NCI-H1930 (cell line): ENCODE results near the gene DNAL4.

Source experiments
- DNase-seq, 2 experiments: peaks; one replicate each; lab custom pipeline; 2025; lab: John Stamatoyannopoulos, UW

DNAL4 gene

DNA sequence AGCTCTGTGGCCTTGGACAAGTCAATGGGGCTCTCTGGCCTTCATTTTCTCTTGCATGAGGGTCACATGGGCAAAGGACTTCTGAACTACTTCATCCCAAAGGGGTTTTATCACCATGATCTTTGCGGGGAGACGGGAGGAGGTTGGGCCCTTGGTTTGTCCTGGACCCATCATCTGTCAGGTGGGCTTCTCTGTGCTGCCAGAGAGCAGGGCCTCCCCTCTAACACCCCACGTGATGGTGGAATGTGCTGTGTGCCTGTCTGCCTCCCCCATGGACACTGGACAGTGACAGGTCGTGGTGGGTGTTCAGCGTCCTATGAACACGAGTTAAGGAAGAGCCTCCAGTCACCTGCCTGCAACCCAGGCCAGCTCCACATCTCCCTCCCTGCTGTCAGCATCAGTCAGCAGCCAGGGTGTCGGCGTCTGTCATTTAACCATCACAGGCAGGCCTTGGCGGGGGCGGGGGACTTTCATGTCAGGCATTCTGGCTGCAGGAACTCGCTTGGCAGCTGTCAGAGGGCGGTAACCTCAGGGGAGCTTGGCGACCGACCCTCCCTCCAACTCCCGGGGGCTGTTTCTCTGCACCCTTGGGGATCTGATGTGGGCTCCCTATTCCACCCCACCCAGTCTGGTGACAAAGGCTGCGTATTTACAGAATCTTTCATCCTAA is 35.5 kb downstream of the DNAL4 start:
- DNase-seq, result no peak

DNA sequence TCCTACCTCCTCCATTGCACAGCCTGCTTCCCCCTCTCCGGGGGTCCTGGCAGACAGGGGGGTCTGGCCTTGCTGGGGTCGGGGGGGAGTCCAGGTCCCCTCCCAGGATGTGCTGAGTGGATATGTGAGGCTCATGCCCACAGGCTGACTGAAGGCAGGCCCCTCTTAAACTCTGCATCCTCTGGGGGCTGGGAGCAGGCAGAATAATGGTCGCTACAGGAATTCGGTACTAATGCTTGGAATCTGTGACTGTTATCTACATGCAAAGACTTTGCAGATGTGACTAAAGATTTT is 36.5 kb downstream of the DNAL4 start:
- DNase-seq, result no peak

DNA sequence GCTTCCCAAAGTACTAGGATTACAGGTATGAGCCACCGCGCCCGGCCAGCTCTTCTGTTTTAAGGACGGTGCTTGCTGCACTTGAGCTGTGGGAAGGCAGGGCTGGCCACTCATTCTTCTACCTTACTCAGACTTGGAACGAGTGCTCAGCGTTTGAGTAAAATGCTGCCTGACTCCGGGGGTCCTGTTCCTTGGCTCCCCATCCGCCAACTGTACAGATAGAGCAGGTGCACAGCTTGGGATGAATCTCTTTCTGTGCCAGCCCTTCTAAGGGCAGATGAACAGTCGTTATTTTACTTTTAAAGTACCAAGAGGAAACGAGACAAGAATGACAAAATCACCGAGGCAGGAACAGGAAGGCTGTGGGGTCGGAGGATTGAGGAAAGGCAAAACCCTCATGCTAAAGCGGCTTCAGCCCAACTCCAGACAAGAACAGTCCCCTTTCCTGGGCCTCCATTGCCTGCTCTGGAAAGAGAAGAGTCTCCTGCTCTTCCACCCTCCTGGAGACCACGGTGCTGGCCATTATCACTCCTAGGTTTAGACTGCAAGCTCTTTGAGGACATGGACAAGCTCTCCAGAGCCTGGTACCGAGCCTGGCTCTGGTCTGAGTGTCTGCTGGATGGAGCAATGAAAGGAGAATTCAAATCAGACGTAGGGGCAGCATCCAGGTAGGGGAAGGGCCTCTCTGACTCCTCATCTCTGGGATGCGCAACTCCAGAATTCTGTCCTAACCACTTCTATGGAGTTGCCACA is 37.1 kb downstream of the DNAL4 start:
- no peak for DNase-seq

DNA sequence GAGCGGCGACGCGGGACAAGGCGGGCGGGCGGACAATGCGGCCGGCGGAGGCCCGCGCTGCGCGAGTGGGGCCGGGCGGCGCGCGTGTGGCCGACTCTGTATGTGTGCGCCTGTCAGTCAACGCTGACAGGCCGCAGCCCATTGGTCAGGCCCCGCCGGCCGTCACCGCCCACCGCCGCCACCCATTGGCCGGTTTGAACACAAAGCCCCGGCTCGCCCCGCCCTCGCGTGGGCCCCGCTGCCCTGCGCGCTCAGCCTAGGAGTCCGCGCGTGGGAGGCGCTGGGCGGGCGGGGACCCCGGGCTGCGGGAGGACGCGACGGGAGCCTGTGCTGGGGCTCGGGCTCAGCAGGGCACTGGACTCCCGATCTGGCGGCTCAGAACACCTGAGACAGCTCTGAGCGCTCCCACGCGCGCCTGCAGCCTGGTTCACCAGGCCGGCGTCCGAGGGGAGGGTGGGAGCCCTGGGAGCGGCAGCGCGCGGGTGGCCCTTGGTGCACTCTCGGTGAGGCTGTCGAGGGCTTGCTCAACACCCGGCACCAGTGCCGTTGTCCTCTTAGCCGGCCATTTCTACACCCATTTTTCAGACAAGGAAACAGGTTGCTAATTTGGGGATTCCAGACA is 37.9 kb downstream of the DNAL4 start, which contains the start of gene SUN2:
Gene SUN2 (minus strand): TSS at position 88 of the 622 bp plus-strand sequence. CDS start 3,370 bp downstream, outside the sequence.
- DNase-seq, result peak; percentile 21 to 77

DNA sequence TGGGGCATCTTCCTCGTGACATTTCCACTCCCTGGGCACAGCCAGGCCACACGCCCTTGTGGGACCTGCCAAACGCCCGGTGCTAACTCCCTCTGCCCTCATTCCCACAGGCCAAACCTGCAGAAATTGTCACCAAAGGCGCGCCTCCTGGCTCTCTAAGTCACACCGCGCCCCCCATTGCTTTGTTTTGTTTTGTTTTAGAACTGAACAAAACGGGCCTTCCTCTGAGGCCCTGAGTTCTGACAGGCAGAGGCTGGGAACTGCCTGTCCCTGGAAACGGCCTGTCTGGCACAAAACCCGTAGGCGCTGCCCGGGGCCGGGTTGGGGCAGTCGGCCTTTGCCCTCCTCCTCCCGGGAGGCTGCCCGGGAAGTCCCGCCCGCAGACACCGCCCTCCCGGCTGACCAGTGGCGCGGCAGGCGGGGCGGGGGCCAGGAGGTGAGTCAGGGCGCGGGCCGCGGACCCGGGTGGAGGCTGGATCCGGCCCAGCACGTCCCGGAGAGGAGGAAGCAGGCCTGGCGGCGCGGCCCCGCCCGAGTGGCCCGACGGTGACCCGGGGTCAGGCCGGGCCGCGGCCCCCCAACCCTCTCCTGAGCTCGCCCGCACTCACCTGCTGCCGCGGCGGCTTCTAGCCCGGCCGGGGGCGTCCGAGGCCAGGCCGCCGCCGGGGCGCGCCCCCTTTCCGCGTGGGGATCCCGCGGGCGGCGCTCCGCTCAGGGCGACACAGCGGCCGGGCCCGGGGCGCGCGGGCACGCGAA is 38.6 kb downstream of the DNAL4 start:
- no peak for DNase-seq

DNA sequence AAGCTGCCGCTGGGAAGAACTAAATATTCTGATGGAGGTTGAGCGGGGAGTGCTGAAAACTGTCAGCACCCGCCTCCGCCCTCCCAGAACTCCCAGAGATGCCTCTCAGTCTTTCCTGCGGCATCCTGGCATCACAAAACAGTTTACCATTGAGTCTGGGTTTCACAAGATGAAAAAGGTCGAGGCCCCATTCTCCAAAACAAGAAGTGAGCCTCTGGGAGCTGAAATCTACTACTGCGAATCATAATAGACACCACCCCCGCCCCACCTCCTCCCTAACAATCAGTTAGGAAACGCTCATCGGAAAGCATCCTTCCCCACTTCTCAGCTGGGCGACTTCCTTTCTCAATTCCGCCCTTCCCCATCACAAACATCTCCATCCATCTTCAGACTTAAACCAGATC is 39.2 kb downstream of the DNAL4 start:
- no peak for DNase-seq

DNA sequence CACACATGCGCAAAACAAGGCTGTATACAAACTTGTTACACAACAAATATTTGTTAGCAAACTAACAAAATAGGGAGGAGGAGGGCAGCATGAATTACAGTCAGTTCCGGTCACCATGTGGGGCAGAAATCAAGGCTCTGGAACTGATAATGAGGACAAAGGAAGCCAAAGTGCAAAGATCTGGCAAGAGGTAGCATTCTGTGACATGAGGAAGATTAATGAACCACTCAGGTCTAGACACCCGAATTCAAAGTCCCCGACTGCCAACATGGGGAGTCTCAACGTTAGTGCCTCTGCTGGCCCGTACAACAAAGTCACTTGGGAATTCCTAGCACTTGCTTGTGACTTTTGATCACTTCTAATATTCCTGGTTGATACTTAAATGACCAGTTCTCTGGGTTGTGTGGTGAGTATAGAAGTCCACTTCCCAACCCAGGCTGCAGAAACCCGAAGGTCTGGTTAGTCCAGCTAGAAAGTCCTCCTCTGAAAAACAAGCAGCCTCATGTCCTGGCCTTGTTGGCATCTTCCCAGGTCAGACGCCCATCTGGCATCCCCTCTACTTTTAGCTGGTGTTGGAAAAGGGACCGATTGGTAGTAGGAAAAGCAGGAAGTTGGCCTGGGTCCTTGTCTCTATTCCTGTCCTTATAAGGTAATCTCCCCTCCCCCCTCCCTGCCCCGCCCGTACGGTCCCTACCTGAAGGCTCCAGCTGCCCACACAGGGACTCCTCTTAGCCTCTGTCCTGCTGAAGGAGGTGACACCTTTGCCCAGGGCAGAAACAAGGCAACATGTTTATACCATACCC is 39.8 kb downstream of the DNAL4 start:
- no peak for DNase-seq

DNA sequence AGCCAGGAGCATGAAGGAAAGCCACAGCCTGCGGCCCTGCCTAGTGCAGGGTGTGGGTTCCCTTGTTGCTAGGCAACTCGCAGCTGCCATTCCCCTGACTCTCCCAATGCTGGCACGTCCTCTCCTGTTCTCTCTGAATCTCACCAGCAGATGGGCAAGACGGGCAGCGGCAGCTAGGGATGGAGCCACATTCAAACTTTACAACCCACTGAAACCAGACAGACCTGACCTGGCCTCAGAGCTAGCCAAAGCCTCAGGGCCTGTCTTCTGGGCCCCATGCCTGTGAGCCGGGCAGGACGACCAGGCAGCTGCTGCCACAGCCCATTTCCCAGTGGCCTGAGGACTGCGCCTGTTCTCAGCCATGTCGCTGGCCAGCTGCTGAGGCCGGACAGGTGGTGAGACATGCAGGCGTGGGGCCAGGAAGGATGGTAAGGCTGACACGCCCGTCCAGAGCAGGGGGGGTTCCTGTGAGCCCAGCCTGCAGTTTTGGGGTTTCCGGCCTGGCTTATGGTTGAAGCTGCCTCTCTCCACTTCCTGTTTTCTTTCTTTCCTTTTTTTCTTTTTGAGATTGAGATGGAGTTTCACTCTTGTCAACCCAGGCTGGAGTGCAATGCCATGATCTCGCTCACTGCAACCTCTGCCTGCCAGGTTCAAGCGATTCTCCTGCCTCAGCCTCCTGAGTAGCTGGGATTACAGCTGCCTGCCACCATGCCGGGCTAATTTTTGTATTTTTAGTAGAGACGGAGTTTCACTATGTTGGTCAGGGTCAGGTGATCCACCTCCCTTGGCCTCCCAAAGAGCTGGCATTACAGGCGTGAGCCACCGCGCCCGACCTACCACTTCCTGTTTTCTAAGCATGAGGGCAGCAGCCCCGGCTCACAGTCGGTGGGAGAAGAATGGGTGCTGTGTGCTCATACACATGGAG is 42.3 kb downstream of the DNAL4 start:
- DNase-seq, result no peak

DNA sequence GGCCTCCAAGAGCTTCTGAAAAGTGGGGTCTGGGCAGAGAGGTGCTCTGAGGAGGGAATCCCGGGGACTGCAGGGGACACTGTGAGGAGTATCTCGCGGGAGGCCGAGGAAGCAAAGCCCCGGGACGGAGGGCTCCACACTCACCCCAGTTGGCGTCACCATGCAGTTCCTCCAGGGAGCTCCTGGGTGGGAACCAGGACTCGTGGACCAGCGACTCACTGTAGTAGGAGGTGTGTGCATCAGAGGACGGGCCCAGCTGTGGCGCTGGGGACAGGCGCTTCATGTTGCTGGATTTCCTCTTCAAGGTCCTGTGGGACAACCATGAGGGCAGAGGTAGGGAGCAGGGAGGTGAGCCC is 42.9 kb downstream of the DNAL4 start:
- no peak for DNase-seq

DNA sequence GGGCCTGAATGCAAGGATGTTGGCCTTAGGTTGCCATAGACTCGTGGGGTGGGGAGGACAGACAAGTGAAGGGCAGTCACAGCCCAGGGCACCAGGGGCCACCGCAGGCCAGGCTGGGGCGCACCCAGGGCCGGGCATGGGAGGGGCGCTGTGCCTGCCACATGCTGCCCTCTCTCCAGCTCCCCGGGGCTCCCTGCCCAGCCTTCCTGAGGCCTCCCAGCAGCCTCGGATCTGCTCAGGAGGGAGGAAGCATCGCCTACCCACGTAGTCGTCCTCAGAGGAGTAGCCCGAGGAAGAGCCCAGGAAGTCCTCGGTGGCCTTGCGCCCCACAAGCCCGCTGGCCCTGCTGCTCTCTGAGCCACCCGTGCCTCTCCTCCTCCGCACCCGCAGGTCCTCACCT is 43.3 kb downstream of the DNAL4 start:
- no peak for DNase-seq

DNA sequence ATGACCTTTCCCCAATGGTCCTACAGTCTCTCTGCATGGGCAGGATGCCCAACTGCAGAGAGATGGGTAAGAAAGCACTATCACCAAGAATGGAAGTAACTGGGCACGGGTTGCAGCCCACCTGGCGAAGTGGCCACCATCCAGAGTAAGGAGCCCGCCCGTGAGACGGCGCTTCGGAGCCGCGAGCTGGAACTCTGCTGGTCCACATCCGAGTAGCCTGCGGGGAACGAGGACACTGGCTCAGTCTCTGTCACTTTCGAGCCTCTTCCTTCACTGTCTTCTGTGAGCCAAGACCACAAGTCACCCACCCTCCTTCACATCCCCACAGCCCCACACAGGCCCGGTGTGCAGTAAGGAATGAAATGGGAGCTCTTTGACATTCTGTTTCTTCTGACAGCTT is 43.8 kb downstream of the DNAL4 start:
- DNase-seq, result no peak

DNA sequence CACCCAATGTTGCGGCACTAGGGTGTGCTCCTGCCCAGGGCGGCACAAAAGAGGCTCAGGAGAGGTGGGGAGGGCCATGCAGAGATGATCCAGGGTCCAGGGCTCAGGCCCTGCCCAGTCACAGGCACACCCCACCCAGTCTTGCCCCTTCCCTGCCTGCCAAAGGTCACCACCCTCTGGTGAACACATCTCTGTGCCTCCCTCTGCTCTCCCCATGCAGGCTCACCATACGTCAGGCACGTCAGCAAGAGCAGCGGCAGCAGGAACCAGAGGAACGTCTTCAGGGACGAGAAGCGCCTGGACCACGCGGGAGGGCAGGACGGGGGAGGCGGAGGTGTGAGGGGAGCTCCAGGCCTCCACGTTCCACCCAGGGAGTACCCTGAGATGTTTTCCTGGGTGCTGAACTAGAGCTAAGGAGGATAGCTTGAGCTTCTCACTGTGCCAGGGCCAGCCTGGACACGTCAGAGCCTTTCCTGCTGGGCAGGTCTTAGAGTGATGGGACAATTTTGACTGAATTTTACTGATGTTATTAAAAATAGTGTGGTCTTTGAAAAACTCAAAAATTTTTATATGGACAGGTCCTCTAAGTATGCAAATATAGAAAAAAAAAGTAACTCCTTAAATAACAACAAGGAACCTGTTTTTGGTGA is 45.3 kb downstream of the DNAL4 start:
- no peak for DNase-seq

DNA sequence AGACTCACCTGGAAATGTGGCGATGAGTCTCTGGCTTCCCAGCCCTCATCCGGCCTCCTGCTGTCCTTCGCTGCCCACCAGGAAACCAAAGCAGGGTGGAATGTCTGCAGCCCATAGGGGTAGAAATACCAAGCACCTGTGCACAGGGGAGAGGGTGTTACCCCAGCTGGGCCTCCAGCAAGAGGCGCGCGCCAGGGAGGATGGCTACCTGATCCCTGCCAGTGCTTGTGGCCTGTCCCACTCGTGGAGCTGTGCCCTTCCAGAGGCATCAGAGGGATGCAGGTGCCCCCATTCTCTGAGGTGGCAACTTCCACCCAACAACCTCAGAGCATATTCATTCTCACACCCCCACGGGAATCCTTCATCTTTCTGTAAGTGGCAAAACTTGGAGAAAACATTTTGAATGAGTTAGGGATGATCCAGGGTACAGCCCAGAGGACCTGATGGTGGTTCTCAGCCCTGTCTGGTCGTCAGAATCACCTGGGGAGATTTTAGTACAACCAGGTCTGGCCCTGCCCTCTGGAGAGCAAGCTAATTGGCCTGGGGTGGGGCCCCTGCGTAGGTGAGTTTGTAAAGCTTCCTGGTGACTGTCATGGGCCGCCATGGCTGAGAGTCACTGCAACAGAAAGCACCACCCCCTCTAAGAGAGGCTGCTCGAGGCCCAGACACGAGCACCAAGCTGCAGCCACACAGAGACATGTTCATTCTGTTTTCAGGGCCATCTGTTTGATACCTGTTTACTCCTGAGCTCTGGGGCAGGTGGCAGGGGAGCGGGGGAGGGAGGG is 48.1 kb downstream of the DNAL4 start:
- no peak for DNase-seq

DNA sequence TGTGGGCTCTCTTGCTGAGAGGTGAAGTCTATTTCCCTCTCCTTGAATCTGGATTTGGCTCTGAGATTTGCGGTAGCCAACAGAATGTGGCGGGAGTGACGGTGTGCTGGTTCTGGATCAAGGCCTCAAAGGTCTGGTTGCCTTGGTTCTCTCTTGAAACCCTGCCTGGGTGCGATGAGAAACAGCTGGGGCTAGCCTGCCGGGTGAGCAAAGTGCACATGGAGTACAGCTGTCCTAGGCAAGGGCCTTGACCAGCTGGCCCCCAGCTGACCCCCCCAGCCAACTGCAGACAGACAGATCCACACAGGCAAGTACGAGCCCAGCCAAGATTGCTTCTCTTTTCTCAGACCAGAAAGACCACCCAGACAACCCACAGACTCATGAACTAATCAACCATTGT is 49.0 kb downstream of the DNAL4 start:
- DNase-seq, result no peak

DNA sequence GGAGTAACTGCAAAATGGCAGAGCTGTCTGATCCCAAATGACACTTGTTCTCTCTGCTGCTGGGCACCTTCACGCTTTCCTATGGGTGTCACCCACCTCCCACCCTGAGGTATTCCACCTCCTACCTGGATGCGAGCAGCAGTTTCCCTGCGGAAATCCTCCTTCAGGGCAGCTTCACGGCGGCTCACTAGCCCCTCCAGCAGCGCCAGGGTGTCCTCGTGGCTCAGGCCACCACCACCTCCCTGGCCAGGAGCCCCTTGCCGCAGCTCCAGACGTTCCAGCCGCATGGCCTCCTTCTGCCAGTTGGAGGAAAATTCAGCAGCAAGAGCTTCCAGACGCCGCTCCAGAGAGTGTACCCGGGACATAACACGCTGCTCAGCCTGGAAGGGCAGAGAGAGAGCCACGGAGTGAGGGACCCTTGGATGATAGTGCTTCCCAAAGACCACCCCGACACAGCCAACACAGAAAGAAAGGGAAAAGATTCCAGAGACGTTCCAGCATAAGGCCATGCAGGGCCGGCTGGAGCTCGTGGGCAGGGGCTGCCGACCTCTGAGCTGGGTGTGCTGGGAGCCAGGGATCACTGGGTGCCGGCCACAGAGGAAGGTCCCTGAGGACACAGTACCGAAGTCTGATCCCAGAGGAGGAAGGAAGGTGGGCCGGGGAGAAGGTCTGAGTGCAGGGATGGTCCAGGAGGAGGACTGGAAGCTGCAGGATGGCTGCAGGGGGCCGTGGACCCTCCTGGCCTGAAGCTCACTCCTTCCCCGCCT is 51.6 kb downstream of the DNAL4 start:
- no peak for DNase-seq

DNA sequence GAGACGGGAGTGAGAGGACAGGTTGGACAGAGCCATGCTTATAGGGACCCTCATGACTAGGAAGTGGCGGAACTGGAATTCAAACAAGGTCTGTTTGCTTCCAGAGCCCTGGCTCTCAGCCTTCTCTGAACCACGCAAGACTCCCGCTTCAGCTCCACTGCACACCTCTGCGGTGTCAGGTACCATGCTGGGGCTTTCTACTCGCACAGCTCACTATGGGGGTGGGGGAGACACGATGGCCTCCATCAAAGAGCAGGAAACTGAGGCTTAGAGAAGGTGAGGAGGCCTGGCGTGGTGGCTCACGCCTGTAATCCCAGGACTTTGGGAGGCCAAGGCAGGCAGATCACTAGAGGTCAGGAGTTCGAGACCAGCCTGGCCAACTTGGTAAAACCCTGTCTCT is 52.4 kb downstream of the DNAL4 start:
- no peak for DNase-seq

DNA sequence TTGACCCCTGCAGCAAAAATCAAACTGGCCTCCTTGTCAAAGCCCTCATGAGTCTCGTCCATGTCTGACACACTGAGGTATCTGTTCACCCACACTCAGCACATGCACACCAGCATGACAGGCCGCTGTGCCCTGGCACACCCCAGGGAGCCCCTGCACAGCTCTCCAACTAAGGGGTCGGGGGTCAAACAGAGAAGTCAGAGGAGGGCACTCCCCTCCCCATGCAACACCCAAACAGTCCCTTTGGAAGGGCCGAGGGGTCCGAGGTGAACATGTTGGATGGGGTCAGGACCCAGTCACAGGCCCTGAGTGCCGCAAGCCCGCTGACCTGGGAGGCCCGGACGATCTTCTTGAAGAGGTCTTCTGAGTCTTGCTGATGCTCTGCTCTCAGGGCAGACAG is 52.8 kb downstream of the DNAL4 start:
- no peak for DNase-seq

DNA sequence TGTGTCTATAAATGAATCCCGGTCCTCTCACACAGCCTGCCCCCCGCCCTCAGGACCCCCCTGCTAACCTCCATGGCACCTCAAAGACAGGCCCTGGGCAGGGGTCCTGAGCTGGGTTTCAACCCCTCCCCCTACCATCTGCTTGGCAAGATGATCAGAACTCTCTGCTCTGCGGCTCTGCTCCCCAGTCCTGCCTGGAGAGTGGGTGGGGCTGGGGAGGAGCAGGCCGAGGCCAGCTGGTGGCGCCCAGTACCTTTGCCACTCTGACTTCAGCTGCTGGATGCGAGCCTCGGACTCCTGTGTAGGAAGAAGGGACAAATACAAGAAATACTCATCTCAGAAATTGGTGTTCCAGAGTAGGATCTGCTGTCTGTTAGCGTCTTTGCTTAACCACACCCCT is 53.2 kb downstream of the DNAL4 start:
- no peak for DNase-seq
